ENCODE measurements around the gene RDH5. TPM values are rescaled to one million over a fixed set of nuclear protein-coding genes. Genes with fewer than 3 reads are reported as not detected.
A peak's percentile ranks its signal among the peaks of the same experiment; 100 is the strongest.

Gene RDH5
- total RNA-seq, 1 experiment from 2014 or later, result 6.7 TPM

- Histone ChIP-seq H3K9me3 (ENCODE audit: low read depth, low read length, poor library complexity, severe bottlenecking) (no peaks in the 10 kb centered on the region), H3K27ac (ENCODE audit: low read depth, low read length, poor library complexity, severe bottlenecking) (no peak overlapping the region), H3K36me3 (ENCODE audit: insufficient read depth, low read length, poor library complexity, severe bottlenecking) (peaks cover 19% of the 10 kb centered on the region), H3K4me1 (ENCODE audit: insufficient read depth, low read length, poor library complexity, severe bottlenecking) (peaks cover 38% of the 10 kb centered on the region), H3K4me3 (ENCODE audit: low read depth, low read length, poor library complexity, severe bottlenecking) (no peak overlapping the region), H3K27me3 (replicated peaks; ENCODE audit: insufficient read depth, low read depth, low read length, poor library complexity) (no peaks in the 10 kb centered on the region)
- POLR2A ChIA-PET (ENCODE audit: low non-redundant PET), result no interaction called here
- CTCF ChIA-PET, result interaction anchor here (0.5 kb wide), 1 partner anchor 63 kb away, joined by 3 read pairs; no protein-coding TSS in a partner anchor
- TF ChIP-seq EZH2 (IDR thresholded peaks at IDR 0.05; ENCODE audit: borderline replicate concordance, low read depth, low read length, poor library complexity, severe bottlenecking) (no peak), CTCF (conservative IDR thresholded peaks at IDR 0.05; ENCODE audit: low read depth, low read length) (peak; percentile 38)
- intact Hi-C loops (cut with micrococcal nuclease; ENCODE audit: unreplicated experiment), result loop anchor here (5.0 kb wide), 1 partner anchor 64 kb away; no protein-coding TSS in a partner anchor
- no peak for DNase-seq (ENCODE audit: low spot score)
- BruUV-seq (replicated peaks), result no TSS peak
Observed at GRCh38 chr12:55720894-55721444, 776 bp downstream of the RDH5 start.

GRCh38 chr12:55721601-55722213, 1.5 kb downstream of the RDH5 start:
- POLR2A ChIA-PET (ENCODE audit: low non-redundant PET), result interaction anchor here (0.6 kb wide), 1 partner anchor 13 kb away, joined by 3 read pairs; no protein-coding TSS in a partner anchor

GRCh38 chr12:55722948-55723347, 2.8 kb downstream of the RDH5 start:
- Histone ChIP-seq H3K27ac (ENCODE audit: low read depth, low read length, poor library complexity, severe bottlenecking) (no peak overlapping the region), H3K4me1 (ENCODE audit: insufficient read depth, low read length, poor library complexity, severe bottlenecking) (peaks cover 28% of the 10 kb centered on the region), H3K36me3 (ENCODE audit: insufficient read depth, low read length, poor library complexity, severe bottlenecking) (peaks cover 37% of the 10 kb centered on the region), H3K9me3 (ENCODE audit: low read depth, low read length, poor library complexity, severe bottlenecking) (no peaks in the 10 kb centered on the region), H3K27me3 (replicated peaks; ENCODE audit: insufficient read depth, low read depth, low read length, poor library complexity) (no peaks in the 10 kb centered on the region), H3K4me3 (ENCODE audit: low read depth, low read length, poor library complexity, severe bottlenecking) (no peak overlapping the region)
- ChIA-PET POLR2A (ENCODE audit: low non-redundant PET) (no interaction called here), CTCF (interaction anchor here (0.7 to 1.1 kb wide), 2 partner anchors 11 to 65 kb away, joined by 3 to 7 read pairs; no protein-coding TSS in a partner anchor)
- TF ChIP-seq CTCF (conservative IDR thresholded peaks at IDR 0.05; ENCODE audit: low read depth, low read length) (no peak), EZH2 (IDR thresholded peaks at IDR 0.05; ENCODE audit: borderline replicate concordance, low read depth, low read length, poor library complexity, severe bottlenecking) (no peak)
- DNase-seq (ENCODE audit: low spot score), result no peak
- no TSS peak for BruUV-seq (replicated peaks)
- intact Hi-C loops (cut with micrococcal nuclease; ENCODE audit: unreplicated experiment), result loop anchor here (5.0 kb wide), 1 partner anchor 66 kb away; no protein-coding TSS in a partner anchor

More at GRCh38 chr12:55721601-55722213, 1.5 kb downstream of the RDH5 start:
- CTCF ChIA-PET, result no interaction called here
- Histone ChIP-seq H3K4me1 (ENCODE audit: insufficient read depth, low read length, poor library complexity, severe bottlenecking) (peaks cover 38% of the 10 kb centered on the region), H3K36me3 (ENCODE audit: insufficient read depth, low read length, poor library complexity, severe bottlenecking) (peaks cover 27% of the 10 kb centered on the region), H3K4me3 (ENCODE audit: low read depth, low read length, poor library complexity, severe bottlenecking) (no peak overlapping the region), H3K27ac (ENCODE audit: low read depth, low read length, poor library complexity, severe bottlenecking) (no peak overlapping the region), H3K27me3 (replicated peaks; ENCODE audit: insufficient read depth, low read depth, low read length, poor library complexity) (no peaks in the 10 kb centered on the region), H3K9me3 (ENCODE audit: low read depth, low read length, poor library complexity, severe bottlenecking) (no peaks in the 10 kb centered on the region)
- no TSS peak for BruUV-seq (replicated peaks)
- DNase-seq (ENCODE audit: low spot score), result no peak
- TF ChIP-seq EZH2 (IDR thresholded peaks at IDR 0.05; ENCODE audit: borderline replicate concordance, low read depth, low read length, poor library complexity, severe bottlenecking) (no peak), CTCF (conservative IDR thresholded peaks at IDR 0.05; ENCODE audit: low read depth, low read length) (no peak)
- intact Hi-C loops (cut with micrococcal nuclease; ENCODE audit: unreplicated experiment), result loop anchor here (5.0 kb wide), 1 partner anchor 64 kb away; no protein-coding TSS in a partner anchor

Measured in A673 (cell line).